Neural cell (in vitro differentiated cells): ENCODE measurements around the gene CPM. TPM values are rescaled to one million over a fixed set of nuclear protein-coding genes. Genes with fewer than 3 reads are reported as not detected.

Experiments
- H2AFZ ChIP-seq: fragments of 200-600, 300-800 bp; sonication (generic), shearing (Covaris generic); 2 replicates; pipeline ENCODE4 v1.6.0; 2014; ENCODE audit warnings: low read depth, mild to moderate bottlenecking, antibody characterized with exemption, low read length, moderate library complexity
- H3F3A ChIP-seq: fragments of 200-600 bp; shearing (Covaris generic); 2 replicates; pipeline ENCODE4 v1.6.1; 2016; ENCODE audit warnings: mild to moderate bottlenecking, moderate library complexity, mixed read lengths, antibody characterized with exemption, low read length; ENCODE audit not compliant: insufficient read depth, poor library complexity, severe bottlenecking
- H3K27ac ChIP-seq: fragments of 200-600, 300-800 bp; sonication (generic), shearing (Covaris generic); 2 replicates; pipeline ENCODE4 v1.5.1; 2014; ENCODE audit warnings: mild to moderate bottlenecking, low read length, moderate library complexity
- H3K27me3 ChIP-seq: fragments of 300-800, 200-600 bp; sonication (generic), shearing (Covaris generic); 2 replicates; pipeline ENCODE4 v1.6.0; 2014; ENCODE audit warnings: mild to moderate bottlenecking, low read depth, low read length, moderate library complexity; ENCODE audit not compliant: insufficient read depth
- H3K36me3 ChIP-seq: fragments of 300-800, 200-600 bp; sonication (generic), shearing (Covaris generic); 2 replicates; pipeline ENCODE4 v1.5.1; 2014; ENCODE audit warnings: mild to moderate bottlenecking, antibody characterized with exemption, low read length, moderate library complexity; ENCODE audit not compliant: insufficient read depth
- H3K4me2 ChIP-seq: fragments of 300-800, 200-600 bp; sonication (generic), shearing (Covaris generic); 2 replicates; pipeline ENCODE4 v1.6.0; 2014; ENCODE audit warnings: mild to moderate bottlenecking, low read length
- H3K4me3 ChIP-seq: fragments of 300-800, 200-600 bp; sonication (generic), shearing (Covaris generic); 2 replicates; pipeline ENCODE4 v1.5.1; 2014; ENCODE audit warnings: mild to moderate bottlenecking, low read length, moderate library complexity
- H3K79me2 ChIP-seq: fragments of 200-600 bp; shearing (Covaris generic); replicated peaks from 2 replicates; pipeline ENCODE4 v1.6.0; 2014; ENCODE audit warnings: mild to moderate bottlenecking, low read length, moderate library complexity; ENCODE audit not compliant: insufficient read depth
- H3K9ac ChIP-seq: fragments of 300-800, 200-600 bp; sonication (generic), shearing (Covaris generic); 2 replicates; pipeline ENCODE4 v1.6.1; 2016; ENCODE audit warnings: mild to moderate bottlenecking, low read length, mixed read lengths
- H3K9me2 ChIP-seq: fragments of 200-600 bp; shearing (Covaris generic); 2 replicates; pipeline ENCODE4 v1.6.1; 2016; ENCODE audit warnings: mild to moderate bottlenecking, low read length, mixed read lengths; ENCODE audit not compliant: insufficient read depth
- H3K9me3 ChIP-seq: fragments of 200-600, 300-800 bp; sonication (generic), shearing (Covaris generic); 2 replicates; pipeline ENCODE4 v1.6.1; 2016; ENCODE audit warnings: mild to moderate bottlenecking, mixed run types, low read length, moderate library complexity, mixed read lengths
- H4K20me1 ChIP-seq: fragments of 200-600 bp; shearing (Covaris generic); 2 replicates; pipeline ENCODE4 v1.6.1; 2016; ENCODE audit warnings: mild to moderate bottlenecking, mixed run types; ENCODE audit not compliant: insufficient read depth
- CTCF ChIP-seq: fragments of 450-650 bp; IDR thresholded peaks from 2 replicates; pipeline ENCODE4 v1.5.1; 2014; ENCODE audit warnings: antibody characterized with exemption, mild to moderate bottlenecking, moderate library complexity; ENCODE audit not compliant: poor library complexity, severe bottlenecking
- EP300 ChIP-seq: fragments of 450-650 bp; conservative IDR thresholded peaks from 2 replicates; pipeline ENCODE4 v1.6.1; 2014; ENCODE audit warnings: antibody characterized with exemption, mild to moderate bottlenecking, moderate library complexity; ENCODE audit not compliant: poor library complexity, severe bottlenecking
- EZH2 ChIP-seq: fragments of 200-600, 300-800 bp; shearing (Covaris generic), sonication (generic); IDR thresholded peaks from 2 replicates; pipeline ENCODE4 v1.6.1; 2014; ENCODE audit warnings: antibody characterized with exemption, low read length, borderline replicate concordance, mild to moderate bottlenecking; ENCODE audit not compliant: insufficient read depth, poor library complexity, severe bottlenecking
- MXI1 ChIP-seq: fragments of 450-650 bp; conservative IDR thresholded peaks from 2 replicates; pipeline ENCODE4 v1.6.1; 2014; ENCODE audit warnings: antibody characterized with exemption, mild to moderate bottlenecking; ENCODE audit not compliant: poor library complexity, severe bottlenecking
- POLR2AphosphoS5 ChIP-seq: IDR thresholded peaks from 2 replicates; pipeline ENCODE4 v1.6.1; 2012
- RAD21 ChIP-seq: fragments of 450-650 bp; conservative IDR thresholded peaks from 2 replicates; pipeline ENCODE4 v1.6.1; 2014; ENCODE audit warnings: antibody characterized with exemption, mild to moderate bottlenecking, moderate library complexity
- REST ChIP-seq: IDR thresholded peaks from 2 replicates; pipeline ENCODE4 v1.6.1; 2012; ENCODE audit warnings: borderline replicate concordance
- SMC3 ChIP-seq: fragments of 450-650 bp; conservative IDR thresholded peaks from 2 replicates; pipeline ENCODE4 v1.6.1; 2014; ENCODE audit warnings: antibody characterized with exemption, mild to moderate bottlenecking, moderate library complexity; ENCODE audit not compliant: poor library complexity
- TAF1 ChIP-seq: IDR thresholded peaks from 2 replicates; pipeline ENCODE4 v1.6.1; 2012; ENCODE audit warnings: low read depth
- polyA plus RNA-seq: library from polyadenylated mRNA; depleted of rRNA; stranded (reverse); fragments of >200 nt; gene quantifications from 2 replicates; pipeline ENCODE4 v1.2.3, GENCODE V29; 2014

The CPM gene
- polyA plus RNA-seq, 1 donor from 2014 or later, result not detected

GRCh38 chr12:68887641-68888040 is 45.3 kb downstream of the CPM start:
- Histone ChIP-seq H3K27ac (no peak overlapping the region), H3K9me3 (no peaks in the 10 kb centered on the region), H3K4me2 (no peak overlapping the region), H3K9me2 (no peaks in the 10 kb centered on the region), H3K36me3 (no peaks in the 10 kb centered on the region), H3K9ac (no peak overlapping the region), H3K27me3 (no peaks in the 10 kb centered on the region), H3F3A (no peaks in the 10 kb centered on the region), H3K4me3 (no peak overlapping the region), H3K79me2 (no peaks in the 10 kb centered on the region), H2AFZ (no peak overlapping the region), H4K20me1 (no peaks in the 10 kb centered on the region)
- TF ChIP-seq MXI1 (no peak), EZH2 (no peak), TAF1 (no peak), SMC3 (no peak), POLR2AphosphoS5 (no peak), EP300 (no peak), REST (no peak), RAD21 (no peak), CTCF (no peak)

GRCh38 chr12:68886636-68887572 is 46.1 kb downstream of the CPM start:
- Histone ChIP-seq H3K27ac (no peak overlapping the region), H3K79me2 (no peaks in the 10 kb centered on the region), H3K36me3 (no peaks in the 10 kb centered on the region), H2AFZ (no peak overlapping the region), H3F3A (no peaks in the 10 kb centered on the region), H3K27me3 (no peaks in the 10 kb centered on the region), H4K20me1 (no peaks in the 10 kb centered on the region), H3K4me2 (no peak overlapping the region), H3K9me3 (no peaks in the 10 kb centered on the region), H3K4me3 (no peak overlapping the region), H3K9me2 (no peaks in the 10 kb centered on the region), H3K9ac (no peak overlapping the region)
- TF ChIP-seq POLR2AphosphoS5 (no peak), CTCF (no peak), SMC3 (no peak), REST (no peak), TAF1 (no peak), MXI1 (no peak), RAD21 (no peak), EZH2 (no peak), EP300 (no peak)
